GM18867 (cell line): ENCODE results near the gene FSTL5.

ENCODE experiments used
- ATAC-seq: cut with Tn5 transposase; IDR thresholded peaks from one replicate; pipeline ENCODE4 v1.9.1; 2021; ENCODE audit warnings: mild to moderate bottlenecking, moderate library complexity; ENCODE audit not compliant: unreplicated experiment

FSTL5 gene

GRCh38 chr4:161345741-161346140 is 818.1 kb downstream of the FSTL5 start:
- ATAC-seq: no peak

DNA sequence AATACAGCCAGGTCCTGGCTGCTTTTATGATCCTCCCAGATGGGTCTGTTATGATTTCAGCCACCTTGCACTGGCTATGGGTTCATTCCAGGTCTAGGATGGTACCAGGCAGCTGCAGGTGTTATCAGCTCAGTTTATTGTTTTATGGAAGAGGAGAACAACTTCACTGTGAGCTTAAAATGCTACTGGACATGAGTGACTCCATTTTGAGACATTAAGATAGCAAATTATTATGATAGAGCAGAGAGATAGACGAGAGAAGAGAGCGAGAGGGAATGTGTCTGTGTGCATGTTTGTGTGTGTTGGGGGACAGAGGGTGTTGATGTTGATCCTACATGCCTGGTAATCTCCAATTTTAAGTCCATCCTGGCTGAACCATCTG is 820.2 kb downstream of the FSTL5 start:
- peak; percentile 20 for ATAC-seq

DNA sequence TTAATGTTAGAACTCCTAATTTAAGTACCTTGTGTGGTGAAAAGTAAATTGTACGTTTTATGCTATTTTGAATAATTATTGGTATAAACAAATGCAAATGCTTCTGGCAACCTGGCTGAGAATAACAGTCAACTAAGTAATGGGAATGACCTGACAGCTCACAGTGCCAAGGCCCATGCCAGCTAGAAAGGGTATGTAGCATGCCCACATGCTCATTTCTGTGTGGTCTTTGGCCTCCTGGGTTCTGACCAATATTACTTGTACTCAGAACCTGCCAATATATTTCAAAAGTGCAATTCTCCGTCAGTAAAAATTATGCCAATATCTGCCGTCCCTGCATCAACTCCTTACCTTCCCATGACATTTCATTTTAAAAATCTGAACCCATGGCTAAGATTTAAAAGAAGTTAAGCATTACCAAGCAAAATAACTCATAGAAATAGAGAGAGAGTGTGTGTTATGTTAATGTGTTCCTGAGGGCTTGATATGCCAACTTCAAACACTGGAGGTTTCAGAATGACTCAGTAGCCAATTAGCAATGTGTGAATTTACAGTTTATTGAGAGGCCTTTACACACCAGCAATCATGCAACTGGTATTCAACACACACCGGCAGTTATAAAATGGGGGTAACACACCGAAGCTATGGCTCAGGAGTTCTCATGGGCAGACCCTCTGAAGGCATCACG is 820.8 kb downstream of the FSTL5 start:
- ATAC-seq: peak; percentile 58

DNA sequence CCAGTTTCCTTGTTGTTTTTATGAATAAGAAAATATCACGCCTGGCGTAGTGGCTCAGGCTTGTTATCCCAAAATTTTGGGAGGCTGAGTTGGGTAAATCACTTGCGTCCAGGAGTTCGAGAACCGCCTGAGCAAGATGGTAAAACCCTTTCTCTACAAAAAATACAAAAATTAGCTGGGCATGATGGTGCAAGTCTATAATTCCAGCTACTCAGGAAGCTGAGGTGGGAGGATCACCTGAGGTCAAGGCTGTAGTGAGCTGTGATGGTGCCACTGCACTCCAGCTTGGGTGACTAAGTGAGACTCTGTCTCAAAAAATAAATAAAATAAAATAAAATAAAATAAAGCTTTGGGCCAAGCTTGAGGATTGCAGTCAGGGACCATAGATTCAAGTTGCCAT is 827.2 kb downstream of the FSTL5 start:
- ATAC-seq: no peak

DNA sequence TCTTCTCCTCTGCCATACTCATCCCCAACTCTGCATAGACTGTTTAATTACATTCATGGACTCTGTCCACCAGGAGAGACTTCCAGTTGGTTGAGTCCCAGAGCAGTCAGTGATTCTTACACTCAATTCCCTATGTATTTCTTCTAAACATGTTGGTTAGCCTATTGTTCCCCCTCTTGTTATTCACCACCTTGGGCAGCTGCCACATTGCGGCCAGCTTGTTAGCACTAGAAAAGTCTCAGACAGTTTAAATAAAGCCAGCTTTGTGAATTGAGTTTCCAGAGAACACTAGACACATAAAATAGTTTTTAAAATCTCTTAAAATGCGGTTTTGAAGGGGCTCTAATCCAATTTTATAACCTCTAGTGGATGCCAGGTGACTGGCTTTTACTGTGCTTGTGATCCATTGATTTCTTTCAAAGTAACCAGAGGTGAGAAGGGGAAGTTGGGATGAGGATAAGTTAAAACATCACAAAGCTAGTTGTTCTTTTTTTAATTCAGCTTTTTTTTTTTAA is 827.7 kb downstream of the FSTL5 start:
- ATAC-seq: no peak
